ENCODE measurements around the gene CEP19.
"Not testable (repeated sequence)": the region's sequence is repeated elsewhere in the genome, so short reads cannot be mapped to it uniquely, and the experiment has no call there.

Gene CEP19

DNA sequence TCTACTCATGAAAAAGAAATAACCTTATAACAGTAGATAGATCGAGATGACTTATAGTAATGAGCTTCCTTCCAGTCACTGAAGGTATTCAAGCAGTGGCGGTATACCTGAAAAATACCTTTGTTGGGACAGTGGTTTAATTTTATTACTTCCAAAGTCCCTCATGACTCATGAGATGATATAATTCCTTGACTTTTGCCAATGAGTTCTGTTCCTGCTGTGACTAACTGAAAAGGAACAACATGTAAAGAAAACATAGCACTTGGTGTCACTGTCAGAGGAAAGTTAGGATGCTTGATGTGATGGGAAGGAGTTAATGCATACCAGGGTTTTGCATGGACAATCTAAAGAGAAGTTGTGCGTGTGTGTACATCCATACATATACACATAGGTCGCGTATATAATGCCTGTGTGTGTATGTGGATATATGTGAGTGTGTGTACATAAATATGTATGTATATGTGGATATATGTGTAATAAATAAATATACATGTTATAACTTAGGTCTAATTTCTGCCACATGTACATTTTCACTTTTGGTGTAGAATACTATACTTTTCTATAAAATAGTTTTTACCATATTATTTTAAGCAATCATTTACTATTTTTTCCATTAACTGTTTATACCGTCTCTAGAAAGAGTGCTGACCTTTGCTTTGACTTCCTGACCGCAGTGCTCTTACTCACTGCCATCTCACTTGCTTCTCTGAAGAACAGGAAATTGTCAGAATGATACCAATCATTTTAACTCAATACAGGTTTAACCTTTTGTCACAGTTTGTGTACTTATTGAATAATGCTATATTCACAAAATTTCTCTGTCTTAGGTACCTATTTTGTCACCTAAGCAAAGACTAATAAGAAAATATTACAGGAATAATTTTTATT lies 15.0 kb upstream of the CEP19 start (continued):
- no peak for TF ChIP-seq ZNF169 (tag by site-specific recombination; IDR thresholded peaks at IDR 0.05)
- TF ChIP-seq, protein P1, sequence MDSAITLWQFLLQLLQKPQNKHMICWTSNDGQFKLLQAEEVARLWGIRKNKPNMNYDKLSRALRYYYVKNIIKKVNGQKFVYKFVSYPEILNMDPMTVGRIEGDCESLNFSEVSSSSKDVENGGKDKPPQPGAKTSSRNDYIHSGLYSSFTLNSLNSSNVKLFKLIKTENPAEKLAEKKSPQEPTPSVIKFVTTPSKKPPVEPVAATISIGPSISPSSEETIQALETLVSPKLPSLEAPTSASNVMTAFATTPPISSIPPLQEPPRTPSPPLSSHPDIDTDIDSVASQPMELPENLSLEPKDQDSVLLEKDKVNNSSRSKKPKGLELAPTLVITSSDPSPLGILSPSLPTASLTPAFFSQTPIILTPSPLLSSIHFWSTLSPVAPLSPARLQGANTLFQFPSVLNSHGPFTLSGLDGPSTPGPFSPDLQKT (IDR thresholded peaks at IDR 0.05; ENCODE audit: borderline replicate concordance, low read depth, low read length): no peak
- no peak for TF ChIP-seq OSR2 (tag by site-specific recombination; IDR thresholded peaks at IDR 0.05)
- TF ChIP-seq, protein P2, sequence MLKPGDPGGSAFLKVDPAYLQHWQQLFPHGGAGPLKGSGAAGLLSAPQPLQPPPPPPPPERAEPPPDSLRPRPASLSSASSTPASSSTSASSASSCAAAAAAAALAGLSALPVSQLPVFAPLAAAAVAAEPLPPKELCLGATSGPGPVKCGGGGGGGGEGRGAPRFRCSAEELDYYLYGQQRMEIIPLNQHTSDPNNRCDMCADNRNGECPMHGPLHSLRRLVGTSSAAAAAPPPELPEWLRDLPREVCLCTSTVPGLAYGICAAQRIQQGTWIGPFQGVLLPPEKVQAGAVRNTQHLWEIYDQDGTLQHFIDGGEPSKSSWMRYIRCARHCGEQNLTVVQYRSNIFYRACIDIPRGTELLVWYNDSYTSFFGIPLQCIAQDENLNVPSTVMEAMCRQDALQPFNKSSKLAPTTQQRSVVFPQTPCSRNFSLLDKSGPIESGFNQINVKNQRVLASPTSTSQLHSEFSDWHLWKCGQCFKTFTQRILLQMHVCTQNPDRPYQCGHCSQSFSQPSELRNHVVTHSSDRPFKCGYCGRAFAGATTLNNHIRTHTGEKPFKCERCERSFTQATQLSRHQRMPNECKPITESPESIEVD (tag by site-specific recombination; IDR thresholded peaks at IDR 0.05): no peak
- no peak for TF ChIP-seq IKZF3 (tag by site-specific recombination; IDR thresholded peaks at IDR 0.05)
- no peak for TF ChIP-seq ZNF624 (tag by site-specific recombination; IDR thresholded peaks at IDR 0.05)
- TF ChIP-seq ZNF529 (tag by site-specific recombination; IDR thresholded peaks at IDR 0.05; ENCODE audit: insufficient replicate concordance): no peak
- no peak for TF ChIP-seq ZNF274 (IDR thresholded peaks at IDR 0.05; ENCODE audit: low read length)
- no peak for TF ChIP-seq ZNF274 (tag by site-specific recombination; IDR thresholded peaks at IDR 0.05; ENCODE audit: borderline replicate concordance)
- TF ChIP-seq, protein P3, sequence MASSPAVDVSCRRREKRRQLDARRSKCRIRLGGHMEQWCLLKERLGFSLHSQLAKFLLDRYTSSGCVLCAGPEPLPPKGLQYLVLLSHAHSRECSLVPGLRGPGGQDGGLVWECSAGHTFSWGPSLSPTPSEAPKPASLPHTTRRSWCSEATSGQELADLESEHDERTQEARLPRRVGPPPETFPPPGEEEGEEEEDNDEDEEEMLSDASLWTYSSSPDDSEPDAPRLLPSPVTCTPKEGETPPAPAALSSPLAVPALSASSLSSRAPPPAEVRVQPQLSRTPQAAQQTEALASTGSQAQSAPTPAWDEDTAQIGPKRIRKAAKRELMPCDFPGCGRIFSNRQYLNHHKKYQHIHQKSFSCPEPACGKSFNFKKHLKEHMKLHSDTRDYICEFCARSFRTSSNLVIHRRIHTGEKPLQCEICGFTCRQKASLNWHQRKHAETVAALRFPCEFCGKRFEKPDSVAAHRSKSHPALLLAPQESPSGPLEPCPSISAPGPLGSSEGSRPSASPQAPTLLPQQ (tag by site-specific recombination; IDR thresholded peaks at IDR 0.05): no peak
- 0 out of 2 replicates have a peak, but pooled peaks have one; percentile 12 for TF ChIP-seq ZIC2 (tag by site-specific recombination; IDR thresholded peaks at IDR 0.05)

DNA sequence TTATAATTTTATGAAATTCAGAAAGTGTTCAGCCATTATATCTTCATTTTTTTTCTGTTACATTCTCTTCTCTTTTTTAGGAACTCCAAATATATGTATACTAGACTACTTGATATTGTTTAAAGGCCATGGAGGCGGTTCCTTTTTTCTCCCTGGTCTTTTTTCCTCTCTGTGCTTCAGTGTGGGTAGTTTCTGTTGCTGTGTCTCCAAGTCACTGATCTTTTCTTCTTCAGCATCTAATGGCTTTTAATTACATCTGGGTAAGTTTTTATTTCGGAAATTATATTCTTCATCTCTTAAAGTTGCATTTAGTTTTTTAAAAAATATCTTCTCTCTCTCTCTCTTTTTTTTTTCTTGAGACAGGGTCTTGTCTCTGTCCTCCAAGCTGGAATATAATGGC lies 9.0 kb upstream of the CEP19 start:
- TF ChIP-seq ZNF121 (tag by site-specific recombination; IDR thresholded peaks at IDR 0.05): no peak
- ChIA-PET POLR2A (no interaction called here), CTCF (interaction anchor here (1.0 kb wide), 1 partner anchor 36 kb away, joined by 5 read pairs; no protein-coding TSS in a partner anchor)
- Histone ChIP-seq H3K4me3 (ENCODE audit: low read depth, low read length) (no peak overlapping the region), H3K4me1 (ENCODE audit: control insufficient read depth, insufficient read depth, low read length) (no peaks in the 10 kb centered on the region), H3K9me3 (ENCODE audit: control insufficient read depth, insufficient read depth, low read depth, low read length) (no peaks in the 10 kb centered on the region), H3K27ac (ENCODE audit: extremely low read depth, low read depth, low read length) (no peak overlapping the region), H3K36me3 (ENCODE audit: control insufficient read depth in 2 of 2, insufficient read depth in 1 of 2, low read length in 2 of 2) (peaks cover 12 to 70% of the 10 kb centered on the region in 2 experiments)

DNA sequence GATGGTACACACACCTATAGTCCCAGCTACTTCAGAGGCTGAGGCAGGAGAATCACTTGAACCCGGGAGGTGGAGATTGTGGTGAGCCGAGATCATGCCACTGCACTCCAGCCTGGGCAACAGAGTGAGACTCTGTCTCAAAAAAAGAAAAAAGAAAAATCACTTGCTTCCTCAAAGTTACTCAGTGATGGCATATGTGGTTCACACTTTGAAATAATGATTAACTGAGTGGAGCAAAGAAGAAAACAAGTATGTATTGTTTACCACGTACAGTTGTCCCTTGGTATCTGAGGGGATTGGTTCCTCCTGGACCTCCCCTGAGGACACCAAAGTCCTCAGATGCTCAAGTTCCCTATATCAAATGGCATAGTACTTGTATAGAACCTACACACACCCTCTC lies 5.1 kb upstream of the CEP19 start:
- H3K36me3 ChIP-seq (ENCODE audit: control insufficient read depth in 2 of 2, insufficient read depth in 1 of 2, low read length in 2 of 2): peaks cover 11 to 39% of the 10 kb centered on the region in 2 experiments
- TF ChIP-seq SCRT1 (tag by site-specific recombination; IDR thresholded peaks at IDR 0.05; ENCODE audit: borderline replicate concordance): 0 out of 2 replicates have a peak, but pooled peaks have one; percentile 1
- H3K4me1 ChIP-seq (ENCODE audit: control insufficient read depth, insufficient read depth, low read length); H3K27ac ChIP-seq (ENCODE audit: extremely low read depth, low read depth, low read length); POLR2A ChIA-PET; H3K9me3 ChIP-seq (ENCODE audit: control insufficient read depth, insufficient read depth, low read depth, low read length); CTCF ChIA-PET; H3K4me3 ChIP-seq (ENCODE audit: low read depth, low read length): not testable (repeated sequence)

Measured in HEK293 (cell line).